ENCODE results near the gene TAOK2.

The TAOK2 gene

GRCh38 chr16:30022887-30023286 is 49.2 kb downstream of the TAOK2 start, which contains the start of gene C16orf92:
Gene C16orf92, plus strand, starts transcription at chr16:30023198. Its CDS starts 143 bp downstream, at chr16:30023341.
- DNase-seq (ENCODE audit: low read depth, low spot score): no peak
- peaks cover 10% of the 10 kb centered on the region for H3K4me1 ChIP-seq (ENCODE audit: insufficient read depth, insufficient read length)
- H3K36me3 ChIP-seq (ENCODE audit: insufficient read depth, insufficient read length, low read length): no peaks in the 10 kb centered on the region
- H3K4me3 ChIP-seq (ENCODE audit: insufficient read length, low read depth): no peak within 1 kb of the TSS
- H3K27me3 ChIP-seq (ENCODE audit: insufficient read depth, insufficient read length): no peaks in the 10 kb centered on the region
- H3K9ac ChIP-seq (ENCODE audit: insufficient read length, low read depth): no peak within 1 kb of the TSS
- TF ChIP-seq SUZ12 (IDR thresholded peaks at IDR 0.05; ENCODE audit: extremely low read depth, insufficient read depth, insufficient read length) (no peak), ZNF274 (IDR thresholded peaks at IDR 0.05; ENCODE audit: low read depth, low read length) (no peak), YY1 (IDR thresholded peaks at IDR 0.05; ENCODE audit: insufficient read depth, insufficient read length) (no peak)
- H3K9me3 ChIP-seq (ENCODE audit: insufficient read depth, low read length): no peaks in the 10 kb centered on the region

GRCh38 chr16:30023586-30023985 is 49.9 kb downstream of the TAOK2 start:
- Histone ChIP-seq H3K9ac (ENCODE audit: insufficient read length, low read depth) (no peak overlapping the region), H3K4me1 (ENCODE audit: insufficient read depth, insufficient read length) (peaks cover 10% of the 10 kb centered on the region), H3K4me3 (ENCODE audit: insufficient read length, low read depth) (no peak overlapping the region), H3K36me3 (ENCODE audit: insufficient read depth, insufficient read length, low read length) (no peaks in the 10 kb centered on the region), H3K27me3 (ENCODE audit: insufficient read depth, insufficient read length) (no peaks in the 10 kb centered on the region), H3K9me3 (ENCODE audit: insufficient read depth, low read length) (no peaks in the 10 kb centered on the region)
- no peak for TF ChIP-seq ZNF274 (IDR thresholded peaks at IDR 0.05; ENCODE audit: low read depth, low read length)
- TF ChIP-seq YY1 (IDR thresholded peaks at IDR 0.05; ENCODE audit: insufficient read depth, insufficient read length): no peak
- no peak for DNase-seq (ENCODE audit: low read depth, low spot score)

- Histone ChIP-seq H3K4me1 (ENCODE audit: insufficient read depth, insufficient read length) (peaks cover 12% of the 10 kb centered on the region), H3K4me3 (ENCODE audit: insufficient read length, low read depth) (no peak overlapping the region), H3K9me3 (ENCODE audit: insufficient read depth, low read length) (no peaks in the 10 kb centered on the region), H3K9ac (ENCODE audit: insufficient read length, low read depth) (no peak overlapping the region), H3K27me3 (ENCODE audit: insufficient read depth, insufficient read length) (peaks cover under 1% of the 10 kb centered on the region), H3K36me3 (ENCODE audit: insufficient read depth, insufficient read length, low read length) (no peaks in the 10 kb centered on the region)
- no peak for TF ChIP-seq ZNF274 (IDR thresholded peaks at IDR 0.05; ENCODE audit: low read depth, low read length)
- DNase-seq (ENCODE audit: low read depth, low spot score): no peak
These were observed 50.8 kb downstream of the TAOK2 start for GRCh38 chr16:30024451-30024850.

DNA sequence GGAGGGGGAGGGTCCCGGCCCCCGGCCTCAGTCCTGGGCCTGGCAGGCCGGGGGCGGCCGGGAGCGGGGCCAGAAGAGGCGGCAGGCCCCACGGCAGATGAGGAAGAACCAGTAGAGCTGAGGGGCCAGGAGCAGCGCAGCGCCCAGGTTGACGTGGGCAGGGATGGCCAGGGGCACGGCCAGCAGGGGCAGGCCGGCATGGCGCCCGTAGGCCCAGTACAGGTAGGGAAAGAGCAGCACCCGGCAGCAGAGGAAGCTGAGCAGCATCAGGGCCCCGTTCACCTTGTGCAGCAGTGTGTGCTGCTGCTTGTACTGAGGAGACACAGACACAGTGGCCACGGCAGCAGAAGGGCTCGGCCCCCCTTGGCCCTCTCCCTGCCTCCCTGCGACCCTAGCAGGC is 51.5 kb downstream of the TAOK2 start:
- H3K4me3 ChIP-seq (ENCODE audit: insufficient read length, low read depth): no peak overlapping the region
- TF ChIP-seq ZNF274 (IDR thresholded peaks at IDR 0.05; ENCODE audit: low read depth, low read length) (no peak), SUZ12 (IDR thresholded peaks at IDR 0.05; ENCODE audit: extremely low read depth, insufficient read depth, insufficient read length) (no peak), YY1 (IDR thresholded peaks at IDR 0.05; ENCODE audit: insufficient read depth, insufficient read length) (no peak)
- no peak for DNase-seq (ENCODE audit: low read depth, low spot score)
- H3K9me3 ChIP-seq (ENCODE audit: insufficient read depth, low read length): no peaks in the 10 kb centered on the region
- peaks cover 8% of the 10 kb centered on the region for H3K27me3 ChIP-seq (ENCODE audit: insufficient read depth, insufficient read length)
- no peaks in the 10 kb centered on the region for H3K36me3 ChIP-seq (ENCODE audit: insufficient read depth, insufficient read length, low read length)
- peaks cover 12% of the 10 kb centered on the region for H3K4me1 ChIP-seq (ENCODE audit: insufficient read depth, insufficient read length)
- H3K9ac ChIP-seq (ENCODE audit: insufficient read length, low read depth): no peak overlapping the region

GRCh38 chr16:30025574-30025973 is 51.9 kb downstream of the TAOK2 start:
- no peaks in the 10 kb centered on the region for H3K9me3 ChIP-seq (ENCODE audit: insufficient read depth, low read length)
- TF ChIP-seq YY1 (IDR thresholded peaks at IDR 0.05; ENCODE audit: insufficient read depth, insufficient read length): no peak
- no peak for TF ChIP-seq ZNF274 (IDR thresholded peaks at IDR 0.05; ENCODE audit: low read depth, low read length)
- no peak overlapping the region for H3K4me3 ChIP-seq (ENCODE audit: insufficient read length, low read depth)
- no peak for DNase-seq (ENCODE audit: low read depth, low spot score)
- peaks cover 8% of the 10 kb centered on the region for H3K4me1 ChIP-seq (ENCODE audit: insufficient read depth, insufficient read length)
- peaks cover 11% of the 10 kb centered on the region for H3K27me3 ChIP-seq (ENCODE audit: insufficient read depth, insufficient read length)
- no peaks in the 10 kb centered on the region for H3K36me3 ChIP-seq (ENCODE audit: insufficient read depth, insufficient read length, low read length)
- no peak overlapping the region for H3K9ac ChIP-seq (ENCODE audit: insufficient read length, low read depth)

- Histone ChIP-seq H3K9ac (ENCODE audit: insufficient read length, low read depth) (no peak overlapping the region), H3K4me3 (ENCODE audit: insufficient read length, low read depth) (no peak overlapping the region), H3K9me3 (ENCODE audit: insufficient read depth, low read length) (no peaks in the 10 kb centered on the region), H3K36me3 (ENCODE audit: insufficient read depth, insufficient read length, low read length) (no peaks in the 10 kb centered on the region), H3K27me3 (ENCODE audit: insufficient read depth, insufficient read length) (peaks cover 16% of the 10 kb centered on the region), H3K4me1 (ENCODE audit: insufficient read depth, insufficient read length) (peaks cover 8% of the 10 kb centered on the region)
- no peak for DNase-seq (ENCODE audit: low read depth, low spot score)
- TF ChIP-seq SUZ12 (IDR thresholded peaks at IDR 0.05; ENCODE audit: extremely low read depth, insufficient read depth, insufficient read length) (no peak), ZNF274 (IDR thresholded peaks at IDR 0.05; ENCODE audit: low read depth, low read length) (no peak), YY1 (IDR thresholded peaks at IDR 0.05; ENCODE audit: insufficient read depth, insufficient read length) (no peak)
These were observed 52.8 kb downstream of the TAOK2 start for GRCh38 chr16:30026449-30026848.

DNA sequence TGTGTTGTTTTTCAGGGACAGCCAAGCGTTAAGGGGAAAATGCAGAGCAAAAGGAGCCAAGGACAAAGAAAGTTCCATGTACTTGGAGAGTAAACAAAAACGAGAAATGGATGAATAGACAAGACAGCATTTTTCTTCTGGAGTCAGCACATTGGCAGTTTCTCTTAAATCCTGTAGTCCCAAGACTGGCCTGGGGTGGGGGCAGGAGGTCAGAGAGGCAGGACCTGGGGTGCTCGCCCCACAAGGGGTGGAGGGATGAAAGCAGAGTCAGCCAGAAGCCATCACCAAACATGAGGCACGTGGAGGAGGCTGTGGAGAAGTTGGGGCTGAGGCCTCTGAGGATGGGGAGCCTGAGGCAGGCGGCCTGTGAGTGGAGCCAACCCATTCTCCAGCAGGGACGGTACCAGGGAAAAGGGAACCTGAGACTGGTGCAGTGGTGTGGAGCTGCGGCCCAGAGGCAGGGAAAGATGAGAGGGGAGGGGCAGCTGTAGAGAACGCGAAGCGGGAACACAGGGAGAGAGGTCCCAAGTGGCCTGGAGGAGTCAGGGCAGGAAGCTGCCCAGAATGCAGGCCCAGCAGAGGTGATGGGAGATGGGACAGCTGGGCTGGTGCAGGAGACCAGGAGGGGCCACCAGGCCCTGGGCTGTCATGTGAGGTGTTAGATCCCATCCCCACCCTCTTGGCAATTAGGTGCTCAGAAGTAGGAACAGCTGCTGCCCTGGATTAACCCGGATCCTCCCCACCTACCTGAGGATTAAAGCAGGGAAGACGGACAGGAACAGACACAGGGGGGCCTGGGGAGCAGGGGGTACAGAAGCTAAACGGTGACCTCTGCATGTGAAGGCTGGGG is 54.1 kb downstream of the TAOK2 start:
- H3K4me3 ChIP-seq (ENCODE audit: insufficient read length, low read depth): no peak overlapping the region
- no peak for TF ChIP-seq SUZ12 (IDR thresholded peaks at IDR 0.05; ENCODE audit: extremely low read depth, insufficient read depth, insufficient read length)
- no peak for TF ChIP-seq ZNF274 (IDR thresholded peaks at IDR 0.05; ENCODE audit: low read depth, low read length)
- TF ChIP-seq YY1 (IDR thresholded peaks at IDR 0.05; ENCODE audit: insufficient read depth, insufficient read length): no peak
- no peak overlapping the region for H3K9ac ChIP-seq (ENCODE audit: insufficient read length, low read depth)
- peaks cover 14% of the 10 kb centered on the region for H3K4me1 ChIP-seq (ENCODE audit: insufficient read depth, insufficient read length)
- no peaks in the 10 kb centered on the region for H3K9me3 ChIP-seq (ENCODE audit: insufficient read depth, low read length)
- DNase-seq (ENCODE audit: low read depth, low spot score): no peak
- H3K27me3 ChIP-seq (ENCODE audit: insufficient read depth, insufficient read length): peaks cover 18% of the 10 kb centered on the region
- no peaks in the 10 kb centered on the region for H3K36me3 ChIP-seq (ENCODE audit: insufficient read depth, insufficient read length, low read length)

Measured in NT2/D1 (cell line).